Measurements from ENCODE around the gene JAZF1. TPM values are rescaled to one million over a fixed set of nuclear protein-coding genes. Genes with fewer than 3 reads are reported as not detected.
"Not testable (repeated sequence)": the region's sequence is repeated elsewhere in the genome, so short reads cannot be mapped to it uniquely, and the experiment has no call there.

Gene JAZF1
- polyA plus RNA-seq, 1 donor: 11.4 TPM

DNA sequence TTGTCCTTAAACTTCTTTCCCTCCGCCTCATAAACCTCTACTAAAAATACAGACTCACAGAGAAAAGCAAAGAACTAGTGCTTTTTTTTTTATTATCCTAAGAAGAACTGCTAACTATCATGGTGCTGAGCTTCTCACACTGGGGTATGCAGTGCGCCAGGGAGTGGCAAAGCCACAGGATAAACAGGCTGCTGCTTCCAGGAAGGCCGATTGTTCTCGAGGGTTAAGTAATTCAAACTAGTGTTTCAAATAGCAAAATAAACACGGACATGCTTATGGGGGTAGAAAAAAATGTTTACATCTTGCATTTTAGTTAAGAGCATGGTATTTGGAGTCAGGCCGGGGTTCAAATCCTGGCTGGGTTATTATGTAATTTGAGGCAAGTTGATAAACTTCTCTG lies 283.6 kb downstream of the JAZF1 start:
- WGBS (ENCODE audit: insufficient coverage, low lambda C conversion rate): 0% methylated on average over 1 of the region's 6 CpGs
- H3K4me1 ChIP-seq (ENCODE audit: control insufficient read depth, insufficient read depth, low read length): peaks cover 10% of the 10 kb centered on the region
- no peak overlapping the region for H3K27ac ChIP-seq (ENCODE audit: low read length)
- H3K9me3 ChIP-seq (ENCODE audit: control insufficient read depth, low read depth, low read length): no peaks in the 10 kb centered on the region
- no peaks in the 10 kb centered on the region for H3K36me3 ChIP-seq (ENCODE audit: control insufficient read depth, insufficient read depth, low read length)
- no peak for DNase-seq
- no peak overlapping the region for H3K4me3 ChIP-seq (ENCODE audit: low read length)
- no peaks in the 10 kb centered on the region for H3K27me3 ChIP-seq (ENCODE audit: control insufficient read depth, insufficient read depth, low read length)

DNA sequence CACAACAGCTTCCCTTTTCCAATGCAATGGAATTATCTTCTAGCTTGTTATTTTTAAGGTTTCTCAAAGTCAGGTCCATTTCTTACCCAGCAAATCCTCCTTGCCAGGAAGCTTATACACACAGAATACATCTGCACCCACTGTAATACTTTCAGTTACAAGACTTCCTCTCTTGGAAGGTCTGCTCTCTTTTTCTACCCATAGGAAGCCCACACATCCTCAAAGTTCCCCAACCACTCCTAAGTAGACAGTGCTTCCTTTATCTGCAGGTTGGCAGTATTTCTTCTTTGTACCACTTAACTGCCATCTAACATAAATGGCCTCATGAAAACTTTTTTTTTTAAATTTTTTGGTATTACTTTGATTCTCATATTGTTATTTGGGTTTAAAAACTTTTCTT lies 285.0 kb downstream of the JAZF1 start:
- no peak overlapping the region for H3K4me3 ChIP-seq (ENCODE audit: low read length)
- no peak overlapping the region for H3K27ac ChIP-seq (ENCODE audit: low read length)
- DNase-seq: no peak
- H3K27me3 ChIP-seq (ENCODE audit: control insufficient read depth, insufficient read depth, low read length): no peaks in the 10 kb centered on the region
- H3K36me3 ChIP-seq (ENCODE audit: control insufficient read depth, insufficient read depth, low read length): no peaks in the 10 kb centered on the region
- no peaks in the 10 kb centered on the region for H3K9me3 ChIP-seq (ENCODE audit: control insufficient read depth, low read depth, low read length)
- peaks cover 4% of the 10 kb centered on the region for H3K4me1 ChIP-seq (ENCODE audit: control insufficient read depth, insufficient read depth, low read length)

DNA sequence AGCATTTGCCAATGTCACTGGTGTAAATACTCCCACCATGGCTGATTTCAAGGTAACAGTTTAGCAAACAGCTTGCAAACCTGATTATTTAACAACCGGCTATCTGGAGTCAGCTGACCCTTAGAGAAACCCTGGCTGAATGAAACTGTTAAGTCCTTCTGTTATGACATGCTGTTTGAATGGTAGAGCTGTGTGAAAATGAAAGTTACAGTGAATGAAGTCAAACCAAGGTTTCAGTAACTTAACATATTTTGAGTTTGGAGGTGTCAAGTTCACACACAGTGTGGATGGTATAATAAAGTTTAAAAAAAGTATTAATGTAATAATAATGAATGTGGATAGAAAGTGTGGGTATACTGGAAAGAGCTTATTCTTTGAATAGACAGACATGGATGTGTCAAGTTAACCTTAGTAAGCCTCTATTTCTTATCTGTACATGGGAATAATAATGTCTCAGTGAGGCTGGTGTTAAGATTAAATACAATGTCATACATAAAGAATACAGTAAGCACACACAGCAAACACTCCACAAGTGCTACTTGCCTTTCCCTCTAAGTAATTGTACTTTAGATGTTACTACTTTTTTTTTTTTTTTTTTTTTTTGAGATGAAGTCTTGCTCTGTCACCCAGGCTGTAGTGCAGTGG lies 290.3 kb downstream of the JAZF1 start:
- H3K9me3 ChIP-seq (ENCODE audit: control insufficient read depth, low read depth, low read length): no peaks in the 10 kb centered on the region
- H3K27me3 ChIP-seq (ENCODE audit: control insufficient read depth, insufficient read depth, low read length): no peaks in the 10 kb centered on the region
- H3K27ac ChIP-seq (ENCODE audit: low read length): no peak overlapping the region
- no peaks in the 10 kb centered on the region for H3K36me3 ChIP-seq (ENCODE audit: control insufficient read depth, insufficient read depth, low read length)
- no peak overlapping the region for H3K4me3 ChIP-seq (ENCODE audit: low read length)
- no CpG with 5 or more reads among the region's 1 CpG for WGBS (ENCODE audit: insufficient coverage, low lambda C conversion rate)
- peak in 1 of 2 donors; percentile 33 for DNase-seq
- no peaks in the 10 kb centered on the region for H3K4me1 ChIP-seq (ENCODE audit: control insufficient read depth, insufficient read depth, low read length)

DNA sequence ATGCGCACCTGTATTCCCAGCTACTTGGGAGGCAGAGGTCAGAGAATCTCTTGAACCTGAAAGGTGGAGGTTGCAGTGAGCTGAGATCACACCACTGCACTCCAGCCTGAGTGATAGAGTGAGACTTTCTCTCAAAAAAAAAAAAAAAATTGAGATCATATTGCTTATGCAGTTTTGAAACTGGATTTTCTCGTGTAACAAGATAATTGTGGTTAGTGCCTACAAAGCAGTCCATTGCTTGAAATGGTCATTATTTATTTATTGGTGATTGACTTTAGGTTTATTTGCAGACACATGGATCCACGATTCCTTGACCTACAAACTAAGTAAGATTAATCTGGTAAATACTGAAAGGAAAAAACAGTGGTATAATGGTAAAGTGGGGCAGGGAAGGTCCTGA lies 290.8 kb downstream of the JAZF1 start:
- DNase-seq: no peak

DNA sequence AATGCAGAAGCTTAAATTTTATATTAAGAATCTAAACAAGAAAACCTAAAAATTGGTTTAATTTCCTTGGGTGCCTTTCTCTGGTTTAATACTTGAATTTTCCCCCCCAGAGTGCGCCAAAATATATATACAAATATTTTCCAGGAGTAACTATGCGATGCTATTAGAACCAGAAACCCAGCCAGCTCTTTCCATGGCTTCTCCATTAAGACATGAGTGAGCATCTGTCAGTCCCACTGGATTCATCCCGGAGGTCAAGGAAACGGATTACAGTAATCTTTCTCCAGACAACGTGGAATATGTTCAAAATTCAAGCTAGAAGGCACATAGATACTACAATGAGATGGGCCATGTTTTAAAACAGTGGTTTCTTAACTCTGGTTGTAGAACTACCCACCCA lies 291.9 kb downstream of the JAZF1 start:
- no peak overlapping the region for H3K27ac ChIP-seq (ENCODE audit: low read length)
- H3K36me3 ChIP-seq (ENCODE audit: control insufficient read depth, insufficient read depth, low read length): no peaks in the 10 kb centered on the region
- H3K4me1 ChIP-seq (ENCODE audit: control insufficient read depth, insufficient read depth, low read length): no peaks in the 10 kb centered on the region
- no peak overlapping the region for H3K4me3 ChIP-seq (ENCODE audit: low read length)
- 100% methylated on average over 1 of the region's 5 CpGs for WGBS (ENCODE audit: insufficient coverage, low lambda C conversion rate)
- no peaks in the 10 kb centered on the region for H3K27me3 ChIP-seq (ENCODE audit: control insufficient read depth, insufficient read depth, low read length)
- H3K9me3 ChIP-seq (ENCODE audit: control insufficient read depth, low read depth, low read length): no peaks in the 10 kb centered on the region
- no peak for DNase-seq

More for the DNA sequence above, 290.8 kb downstream of the JAZF1 start:
- Histone ChIP-seq H3K4me3 (ENCODE audit: low read length) (no peak overlapping the region), H3K4me1 (ENCODE audit: control insufficient read depth, insufficient read depth, low read length) (no peaks in the 10 kb centered on the region), H3K27me3 (ENCODE audit: control insufficient read depth, insufficient read depth, low read length) (no peaks in the 10 kb centered on the region), H3K36me3 (ENCODE audit: control insufficient read depth, insufficient read depth, low read length) (no peaks in the 10 kb centered on the region), H3K9me3 (ENCODE audit: control insufficient read depth, low read depth, low read length) (no peaks in the 10 kb centered on the region), H3K27ac (ENCODE audit: low read length) (no peak overlapping the region)
- 93% methylated on average over 2 of the region's 3 CpGs for WGBS (ENCODE audit: insufficient coverage, low lambda C conversion rate)

DNA sequence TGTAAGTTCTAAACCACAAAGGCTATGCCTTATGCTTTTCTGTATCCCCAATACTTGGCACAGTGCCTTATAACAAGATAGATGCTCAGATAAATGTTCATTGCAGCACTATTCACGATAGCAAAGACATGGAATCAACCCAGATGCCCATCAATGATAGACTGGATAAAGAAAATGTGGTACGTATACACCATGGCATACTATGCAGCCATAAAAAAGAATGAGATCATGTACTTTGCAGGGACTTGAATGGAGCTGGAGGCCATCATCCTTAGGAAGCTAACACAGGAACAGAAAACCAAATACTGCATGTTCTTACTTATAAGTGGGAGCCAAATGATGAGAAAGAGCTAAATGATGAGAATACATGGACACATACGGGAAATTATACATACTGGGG lies 293.9 kb downstream of the JAZF1 start:
- H3K4me3 ChIP-seq (ENCODE audit: low read length); H3K9me3 ChIP-seq (ENCODE audit: control insufficient read depth, low read depth, low read length); DNase-seq; H3K27me3 ChIP-seq (ENCODE audit: control insufficient read depth, insufficient read depth, low read length); H3K27ac ChIP-seq (ENCODE audit: low read length); H3K4me1 ChIP-seq (ENCODE audit: control insufficient read depth, insufficient read depth, low read length); H3K36me3 ChIP-seq (ENCODE audit: control insufficient read depth, insufficient read depth, low read length): not testable (repeated sequence)
- 100% methylated on average over 1 of the region's 3 CpGs for WGBS (ENCODE audit: insufficient coverage, low lambda C conversion rate)

DNA sequence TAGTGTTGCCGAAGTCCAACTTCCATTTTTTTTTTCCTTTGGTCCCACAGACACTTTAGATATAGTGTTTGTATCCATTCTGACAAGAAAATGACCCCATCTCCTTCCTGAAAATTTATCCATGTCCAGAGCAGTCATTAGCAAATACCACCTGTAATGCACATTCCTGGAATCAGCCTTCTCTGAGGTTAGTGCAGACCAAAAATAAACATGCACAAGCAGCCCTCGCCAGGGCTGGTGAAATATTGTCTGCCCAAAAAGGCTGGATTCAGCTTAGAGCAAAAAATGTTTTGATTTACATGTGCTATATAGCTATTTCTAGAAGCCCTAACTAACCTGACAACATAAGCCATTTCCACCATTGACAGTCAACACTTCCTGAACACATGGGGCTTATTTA lies 294.9 kb downstream of the JAZF1 start:
- 78% methylated on average over 1 of the region's 2 CpGs for WGBS (ENCODE audit: insufficient coverage, low lambda C conversion rate)

DNA sequence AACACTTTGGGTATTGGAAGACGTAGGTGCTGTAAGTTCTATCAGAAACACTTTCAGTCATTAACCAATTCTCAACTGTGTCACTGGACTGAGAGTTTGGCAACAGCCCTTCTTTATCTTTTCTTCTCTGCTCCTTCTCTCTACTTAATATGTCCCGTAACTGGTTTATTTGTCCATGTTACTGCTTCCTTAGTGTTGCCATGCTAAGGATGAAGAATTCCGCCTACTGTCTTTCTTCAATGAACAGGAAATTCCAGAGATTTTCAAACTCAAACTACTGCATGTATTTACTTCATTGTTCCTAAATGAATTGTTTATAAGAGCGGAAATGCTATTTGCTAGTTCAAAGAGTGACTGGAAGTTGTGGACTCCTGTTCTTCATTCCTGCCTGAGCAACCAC lies 296.9 kb downstream of the JAZF1 start:
- H3K4me3 ChIP-seq (ENCODE audit: low read length): no peak overlapping the region
- WGBS (ENCODE audit: insufficient coverage, low lambda C conversion rate): 70% methylated on average over 2 of the region's 4 CpGs
- no peaks in the 10 kb centered on the region for H3K27me3 ChIP-seq (ENCODE audit: control insufficient read depth, insufficient read depth, low read length)
- DNase-seq: no peak
- no peaks in the 10 kb centered on the region for H3K36me3 ChIP-seq (ENCODE audit: control insufficient read depth, insufficient read depth, low read length)
- H3K4me1 ChIP-seq (ENCODE audit: control insufficient read depth, insufficient read depth, low read length): no peaks in the 10 kb centered on the region
- no peaks in the 10 kb centered on the region for H3K9me3 ChIP-seq (ENCODE audit: control insufficient read depth, low read depth, low read length)
- no peak overlapping the region for H3K27ac ChIP-seq (ENCODE audit: low read length)

More for the DNA sequence above, 294.9 kb downstream of the JAZF1 start:
- H3K27me3 ChIP-seq (ENCODE audit: control insufficient read depth, insufficient read depth, low read length): no peaks in the 10 kb centered on the region
- no peak for DNase-seq
- H3K4me1 ChIP-seq (ENCODE audit: control insufficient read depth, insufficient read depth, low read length): no peaks in the 10 kb centered on the region
- no peaks in the 10 kb centered on the region for H3K36me3 ChIP-seq (ENCODE audit: control insufficient read depth, insufficient read depth, low read length)
- H3K27ac ChIP-seq (ENCODE audit: low read length): no peak overlapping the region
- H3K4me3 ChIP-seq (ENCODE audit: low read length): no peak overlapping the region
- H3K9me3 ChIP-seq (ENCODE audit: control insufficient read depth, low read depth, low read length): no peaks in the 10 kb centered on the region

DNA sequence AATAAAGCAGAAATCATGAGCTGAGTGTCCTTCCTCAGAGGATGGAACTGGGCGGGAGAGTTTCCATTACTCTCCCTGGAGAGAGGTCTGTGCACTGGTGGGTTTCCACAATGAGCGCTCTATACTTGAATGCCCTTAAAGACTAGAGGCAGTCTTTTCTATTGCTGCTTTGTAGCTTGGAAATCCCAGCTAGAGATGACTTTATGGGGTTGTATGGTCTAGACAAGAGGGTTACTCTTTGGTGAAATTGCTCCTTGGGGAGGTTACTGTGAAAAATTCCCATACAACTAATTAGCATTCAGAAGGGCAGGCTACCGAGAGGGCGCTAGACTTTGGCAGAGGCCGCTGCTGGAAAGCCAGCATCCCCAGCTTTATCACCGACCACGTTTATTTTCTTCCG lies 303.8 kb downstream of the JAZF1 start:
- WGBS (ENCODE audit: insufficient coverage, low lambda C conversion rate): 74% methylated on average over 4 of the region's 8 CpGs

DNA sequence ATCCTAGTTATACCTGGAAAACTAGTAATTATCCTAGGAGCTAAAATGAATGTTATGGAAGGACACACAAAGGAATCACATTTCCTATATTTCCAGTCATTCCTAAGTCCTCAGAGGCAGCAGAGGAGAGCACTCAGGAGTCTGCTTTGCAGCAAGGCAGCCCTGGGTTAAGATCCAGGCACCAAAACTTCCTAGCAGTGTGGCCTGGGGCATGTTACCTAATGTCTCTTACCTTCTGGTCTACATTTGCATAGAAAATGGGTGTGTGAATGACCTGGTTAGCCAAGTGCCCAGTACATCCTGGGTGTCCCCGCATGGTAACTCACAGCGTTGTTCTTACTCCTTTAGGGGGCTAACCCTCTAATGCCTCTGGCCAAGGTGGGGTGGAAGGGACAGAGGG lies 304.8 kb downstream of the JAZF1 start:
- H3K4me3 ChIP-seq (ENCODE audit: low read length): no peak overlapping the region
- no peak for DNase-seq
- H3K4me1 ChIP-seq (ENCODE audit: control insufficient read depth, insufficient read depth, low read length): no peaks in the 10 kb centered on the region
- no peaks in the 10 kb centered on the region for H3K36me3 ChIP-seq (ENCODE audit: control insufficient read depth, insufficient read depth, low read length)
- H3K27ac ChIP-seq (ENCODE audit: low read length): no peak overlapping the region
- no peaks in the 10 kb centered on the region for H3K9me3 ChIP-seq (ENCODE audit: control insufficient read depth, low read depth, low read length)
- WGBS (ENCODE audit: insufficient coverage, low lambda C conversion rate): no CpG with 5 or more reads among the region's 2 CpGs
- H3K27me3 ChIP-seq (ENCODE audit: control insufficient read depth, insufficient read depth, low read length): no peaks in the 10 kb centered on the region

More for the DNA sequence above, 303.8 kb downstream of the JAZF1 start:
- Histone ChIP-seq H3K4me3 (ENCODE audit: low read length) (no peak overlapping the region), H3K27ac (ENCODE audit: low read length) (no peak overlapping the region), H3K9me3 (ENCODE audit: control insufficient read depth, low read depth, low read length) (no peaks in the 10 kb centered on the region), H3K36me3 (ENCODE audit: control insufficient read depth, insufficient read depth, low read length) (no peaks in the 10 kb centered on the region), H3K4me1 (ENCODE audit: control insufficient read depth, insufficient read depth, low read length) (no peaks in the 10 kb centered on the region), H3K27me3 (ENCODE audit: control insufficient read depth, insufficient read depth, low read length) (no peaks in the 10 kb centered on the region)
- DNase-seq: no peak

DNA sequence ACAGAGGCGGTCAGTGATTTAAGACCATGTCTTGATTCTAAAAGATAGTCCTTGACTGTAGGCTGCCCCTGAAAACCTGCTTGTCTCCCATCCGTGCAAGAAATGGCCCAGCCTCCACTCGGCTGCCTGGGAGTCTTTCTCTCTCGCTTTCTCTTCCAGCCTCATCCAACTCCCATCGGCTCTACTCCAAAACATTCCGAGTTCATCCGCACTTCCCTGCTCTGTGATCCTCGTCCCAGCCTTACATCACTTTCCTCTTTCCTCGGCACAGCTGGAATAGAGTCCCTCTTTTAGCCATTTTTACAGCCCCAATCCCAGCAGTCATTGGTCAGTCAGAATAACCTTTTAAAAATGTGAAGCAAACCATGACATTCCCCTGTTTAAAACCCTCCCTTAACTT lies 305.5 kb downstream of the JAZF1 start:
- Histone ChIP-seq H3K27ac (ENCODE audit: low read length) (no peak overlapping the region), H3K4me3 (ENCODE audit: low read length) (no peak overlapping the region), H3K9me3 (ENCODE audit: control insufficient read depth, low read depth, low read length) (no peaks in the 10 kb centered on the region), H3K27me3 (ENCODE audit: control insufficient read depth, insufficient read depth, low read length) (no peaks in the 10 kb centered on the region), H3K4me1 (ENCODE audit: control insufficient read depth, insufficient read depth, low read length) (no peaks in the 10 kb centered on the region), H3K36me3 (ENCODE audit: control insufficient read depth, insufficient read depth, low read length) (no peaks in the 10 kb centered on the region)
- no peak for DNase-seq
- WGBS (ENCODE audit: insufficient coverage, low lambda C conversion rate): no CpG with 5 or more reads among the region's 9 CpGs

Measured in large intestine (tissue), 3 donors.